Neural progenitor cell (in vitro differentiated cells): ENCODE data around the gene DCAF4. TPM values are rescaled to one million over a fixed set of nuclear protein-coding genes. Genes with fewer than 3 reads are reported as not detected.

Experiments used
- DNase-seq: peaks from one replicate; pipeline ENCODE4 v3.0.0-alpha.2; 2016; ENCODE audit warnings: low spot score
- H2AFZ ChIP-seq: fragments of 200-600 bp; sonication (generic); replicated peaks from 2 replicates; pipeline ENCODE4 v1.6.1; 2016; ENCODE audit warnings: antibody characterized with exemption
- H3F3A ChIP-seq: fragments of 200-600 bp; sonication (generic); 2 replicates; pipeline ENCODE4 v1.6.1; 2016; ENCODE audit warnings: antibody characterized with exemption, low read depth
- H3K27ac ChIP-seq: fragments of 200-600 bp; sonication (generic); 2 replicates; pipeline ENCODE4 v1.5.1; 2016; ENCODE audit warnings: mild to moderate bottlenecking
- H3K27me3 ChIP-seq: fragments of 200-600 bp; sonication (generic); 2 replicates; pipeline ENCODE4 v1.6.1; 2016; ENCODE audit warnings: mild to moderate bottlenecking, moderate library complexity
- H3K36me3 ChIP-seq: fragments of 200-600 bp; sonication (generic); 2 replicates; pipeline ENCODE4 v1.5.1; 2016
- H3K4me1 ChIP-seq: fragments of 200-600 bp; sonication (generic); 2 replicates; pipeline ENCODE4 v1.6.1; 2016; ENCODE audit warnings: mixed run types
- H3K4me2 ChIP-seq: fragments of 200-600 bp; sonication (generic); 2 replicates; pipeline ENCODE4 v1.6.1; 2016
- H3K4me3 ChIP-seq: fragments of 200-600 bp; sonication (generic); 2 replicates; pipeline ENCODE4 v1.5.1; 2016
- H3K79me2 ChIP-seq: fragments of 200-600 bp; sonication (generic); 2 replicates; pipeline ENCODE4 v1.6.1; 2016; ENCODE audit warnings: low read depth
- H3K9ac ChIP-seq: fragments of 200-600 bp; sonication (generic); 2 replicates; pipeline ENCODE4 v1.6.1; 2016
- H3K9me3 ChIP-seq: fragments of 200-600 bp; sonication (generic); 2 replicates; pipeline ENCODE4 v1.5.1; 2016; ENCODE audit warnings: low read depth
- H4K20me1 ChIP-seq: fragments of 200-600 bp; sonication (generic); 2 replicates; pipeline ENCODE4 v1.6.1; 2016; ENCODE audit warnings: low read depth
- H3K27ac Mint-ChIP-seq: 3 replicates; pipeline ENCODE4 v1.8.0; 2021; ENCODE audit warnings: mixed read lengths
- H3K27me3 Mint-ChIP-seq: 2 replicates; pipeline ENCODE4 v1.8.0; 2022; ENCODE audit warnings: low read depth, mild to moderate bottlenecking, inconsistent platforms, moderate library complexity, mixed read lengths; ENCODE audit not compliant: insufficient read depth
- H3K36me3 Mint-ChIP-seq: 3 replicates; pipeline ENCODE4 v1.8.0; 2021; ENCODE audit warnings: mixed read lengths
- H3K4me1 Mint-ChIP-seq: 3 replicates; pipeline ENCODE4 v1.8.0; 2021; ENCODE audit warnings: mixed read lengths
- H3K4me3 Mint-ChIP-seq: 3 replicates; pipeline ENCODE4 v1.8.0; 2021; ENCODE audit warnings: mild to moderate bottlenecking, moderate library complexity, mixed read lengths
- H3K9me3 Mint-ChIP-seq: 3 replicates; pipeline ENCODE4 v1.8.0; 2020; ENCODE audit warnings: mixed read lengths
- CTCF ChIP-seq: fragments of 200-600 bp; sonication (generic); IDR thresholded peaks from 2 replicates; pipeline ENCODE4 v1.5.1; 2017; ENCODE audit warnings: antibody characterized with exemption, mild to moderate bottlenecking
- EZH2 ChIP-seq: fragments of 200-600 bp; sonication (generic); IDR thresholded peaks from 2 replicates; pipeline ENCODE4 v1.6.1; 2017; ENCODE audit warnings: antibody characterized with exemption, mild to moderate bottlenecking, moderate library complexity
- EZH2phosphoT487 ChIP-seq: fragments of 200-600 bp; sonication (generic); IDR thresholded peaks from 2 replicates; pipeline ENCODE4 v1.6.1; 2017; ENCODE audit warnings: antibody characterized with exemption
- total RNA-seq: library from RNA; depleted of rRNA; stranded (reverse); fragments of >200 nt; gene quantifications from 2 replicates; pipeline ENCODE4 v1.2.3, GENCODE V29; 2015; ENCODE audit warnings: low replicate concordance

Gene DCAF4
- total RNA-seq, 1 donor from 2014 or later: 3.7 TPM

- Histone ChIP-seq H3K4me2 (no peak overlapping the region), H3K4me3 (no peak overlapping the region), H3F3A (no peaks in the 10 kb centered on the region), H3K4me1 (peaks cover 18% of the 10 kb centered on the region), H3K9me3 (no peaks in the 10 kb centered on the region), H3K79me2 (no peaks in the 10 kb centered on the region), H3K9ac (no peak overlapping the region), H4K20me1 (no peaks in the 10 kb centered on the region), H2AFZ (no peak overlapping the region), H3K27me3 (no peaks in the 10 kb centered on the region), H3K36me3 (no peaks in the 10 kb centered on the region), H3K27ac (no peak overlapping the region)
- peaks cover 24% of the 10 kb centered on the region for H3K4me1 Mint-ChIP-seq
- H3K27ac Mint-ChIP-seq: no peak overlapping the region
- H3K27me3 Mint-ChIP-seq: no peaks in the 10 kb centered on the region
- no peaks in the 10 kb centered on the region for H3K9me3 Mint-ChIP-seq
- TF ChIP-seq CTCF: no peak
- no peaks in the 10 kb centered on the region for H3K36me3 Mint-ChIP-seq
- no peak overlapping the region for H3K4me3 Mint-ChIP-seq
- no peak for DNase-seq
Measured at GRCh38 chr14:72879431-72879830, 46.8 kb upstream of the DCAF4 start.

DNA sequence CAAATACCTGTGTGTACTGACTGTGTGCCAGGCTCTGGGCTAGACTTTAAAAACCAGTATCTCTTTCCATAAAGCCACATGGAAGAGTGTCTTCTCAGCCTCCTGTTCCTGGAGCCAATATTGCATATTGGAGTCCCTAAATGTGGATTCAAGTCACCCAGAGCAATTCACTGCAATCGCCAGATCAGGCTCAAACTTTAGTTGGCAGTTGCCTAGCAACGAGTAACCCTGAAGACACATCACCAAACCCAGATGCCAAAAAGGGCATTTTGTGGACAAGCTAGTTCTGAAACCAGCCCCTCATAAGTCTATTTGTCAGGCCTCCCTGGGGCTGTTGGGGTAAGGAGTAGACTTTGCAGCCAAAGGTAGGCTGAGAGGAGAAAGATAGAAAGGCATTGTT is 46.1 kb upstream of the DCAF4 start:
- no peak overlapping the region for H3K4me3 Mint-ChIP-seq
- H3K4me1 Mint-ChIP-seq: peaks cover 24% of the 10 kb centered on the region
- H3K4me1 ChIP-seq: peaks cover 18% of the 10 kb centered on the region
- no peaks in the 10 kb centered on the region for H3K36me3 Mint-ChIP-seq
- H3K27me3 Mint-ChIP-seq: no peaks in the 10 kb centered on the region
- DNase-seq: no peak
- TF ChIP-seq CTCF (no peak), EZH2phosphoT487 (no peak), EZH2 (no peak)
- no peaks in the 10 kb centered on the region for H3F3A ChIP-seq
- H4K20me1 ChIP-seq: no peaks in the 10 kb centered on the region
- H3K9ac ChIP-seq: no peak overlapping the region
- no peak overlapping the region for H3K27ac ChIP-seq
- no peaks in the 10 kb centered on the region for H3K9me3 Mint-ChIP-seq
- H3K36me3 ChIP-seq: no peaks in the 10 kb centered on the region
- no peaks in the 10 kb centered on the region for H3K27me3 ChIP-seq
- no peak overlapping the region for H2AFZ ChIP-seq
- H3K4me2 ChIP-seq: no peak overlapping the region
- no peaks in the 10 kb centered on the region for H3K79me2 ChIP-seq
- no peak overlapping the region for H3K4me3 ChIP-seq
- H3K27ac Mint-ChIP-seq: no peak overlapping the region
- no peaks in the 10 kb centered on the region for H3K9me3 ChIP-seq

DNA sequence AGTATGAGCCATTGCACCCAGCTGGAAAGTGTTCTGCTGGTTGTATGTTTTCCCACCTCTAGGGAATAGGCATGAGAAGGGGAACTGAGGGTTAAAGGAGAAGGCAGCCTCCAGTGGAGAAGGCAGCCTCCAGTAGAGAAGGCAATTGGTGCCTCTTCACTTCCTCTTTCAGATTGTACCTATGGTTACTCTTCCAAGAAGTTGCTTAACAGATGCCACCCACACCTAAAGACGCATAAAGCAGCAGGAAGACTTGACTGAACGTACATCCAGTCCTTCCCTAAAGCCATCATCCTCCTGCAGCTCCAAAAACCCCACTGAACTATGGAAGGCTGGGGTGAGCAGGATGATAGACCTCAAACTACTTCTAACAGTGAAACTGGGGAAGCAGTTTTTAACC is 45.4 kb upstream of the DCAF4 start:
- peaks cover 24% of the 10 kb centered on the region for H3K4me1 Mint-ChIP-seq
- no peaks in the 10 kb centered on the region for H3K27me3 Mint-ChIP-seq
- Histone ChIP-seq H3K9ac (no peak overlapping the region), H3K36me3 (no peaks in the 10 kb centered on the region), H3K9me3 (no peaks in the 10 kb centered on the region), H3K79me2 (no peaks in the 10 kb centered on the region), H3K4me1 (peaks cover 18% of the 10 kb centered on the region), H4K20me1 (no peaks in the 10 kb centered on the region), H3F3A (no peaks in the 10 kb centered on the region), H3K27me3 (no peaks in the 10 kb centered on the region), H3K27ac (no peak overlapping the region), H3K4me3 (no peak overlapping the region), H3K4me2 (no peak overlapping the region), H2AFZ (no peak overlapping the region)
- no peak overlapping the region for H3K4me3 Mint-ChIP-seq
- no peak for TF ChIP-seq CTCF
- TF ChIP-seq EZH2: no peak
- TF ChIP-seq EZH2phosphoT487: no peak
- peaks cover 3% of the 10 kb centered on the region for H3K9me3 Mint-ChIP-seq
- no peak overlapping the region for H3K27ac Mint-ChIP-seq
- no peaks in the 10 kb centered on the region for H3K36me3 Mint-ChIP-seq
- DNase-seq: no peak

GRCh38 chr14:72881543-72881942 is 44.7 kb upstream of the DCAF4 start:
- Histone ChIP-seq H3K9me3 (no peaks in the 10 kb centered on the region), H3F3A (no peaks in the 10 kb centered on the region), H3K36me3 (no peaks in the 10 kb centered on the region), H3K4me1 (peaks cover 13% of the 10 kb centered on the region), H4K20me1 (no peaks in the 10 kb centered on the region), H2AFZ (no peak overlapping the region), H3K4me2 (no peak overlapping the region), H3K4me3 (no peak overlapping the region), H3K27ac (no peak overlapping the region), H3K9ac (no peak overlapping the region), H3K79me2 (no peaks in the 10 kb centered on the region), H3K27me3 (no peaks in the 10 kb centered on the region)
- DNase-seq: no peak
- Mint-ChIP-seq H3K9me3 (peaks cover 3% of the 10 kb centered on the region), H3K4me3 (no peak overlapping the region), H3K27me3 (no peaks in the 10 kb centered on the region), H3K36me3 (no peaks in the 10 kb centered on the region), H3K27ac (no peak overlapping the region), H3K4me1 (peaks cover 20% of the 10 kb centered on the region)
- TF ChIP-seq CTCF (no peak), EZH2phosphoT487 (no peak), EZH2 (no peak)
